CD8-positive, alpha-beta memory T cell (primary cell): ENCODE data around the gene PRPF31. TPM values are rescaled to one million over a fixed set of nuclear protein-coding genes. Genes with fewer than 3 reads are reported as not detected.

Source experiments
- CTCF ChIA-PET: fragments of 350-600 bp; sonication (Branson Sonifier 250); formaldehyde crosslinking; loops from one replicate; lab custom pipeline; 2021; ENCODE audit warnings: antibody characterized with exemption; lab: Charles Lee
- POLR2A ChIA-PET: fragments of 350-600 bp; sonication (Branson Sonifier 250); formaldehyde crosslinking; loops from one replicate; lab custom pipeline; 2021; ENCODE audit warnings: antibody characterized with exemption; lab: Charles Lee
- DNase-seq, 5 donors: peaks; one replicate each; pipeline versions ENCODE4 v3.0.0 to v3.0.0-alpha.2; 2020 to 2022; ENCODE audit warnings: mixed read lengths in 1 of 5
- H3K27ac ChIP-seq: one replicate; pipeline ENCODE4 v1.7.0; 2013; ENCODE audit warnings: low read depth, mild to moderate bottlenecking, low read length, moderate library complexity
- H3K27me3 ChIP-seq: 2 replicates; pipeline ENCODE4 v1.7.0; 2013; ENCODE audit warnings: low read length, mild to moderate bottlenecking; ENCODE audit not compliant: insufficient read depth, poor library complexity, severe bottlenecking
- H3K36me3 ChIP-seq: 2 replicates; pipeline ENCODE4 v1.7.0; 2013; ENCODE audit warnings: mild to moderate bottlenecking, low read length, moderate library complexity; ENCODE audit not compliant: insufficient read depth
- H3K4me1 ChIP-seq: 2 replicates; pipeline ENCODE4 v1.7.0; 2013; ENCODE audit warnings: mild to moderate bottlenecking, low read length, moderate library complexity; ENCODE audit not compliant: insufficient read depth
- H3K4me3 ChIP-seq: 2 replicates; pipeline ENCODE4 v1.7.0; 2013; ENCODE audit warnings: mild to moderate bottlenecking, low read length
- H3K9me3 ChIP-seq: 2 replicates; pipeline ENCODE4 v1.7.0; 2013; ENCODE audit warnings: mild to moderate bottlenecking, low read length
- H3K27ac Mint-ChIP-seq, 8 donors: one replicate each; pipeline ENCODE4 v1.8.0; 2020 to 2021; ENCODE audit warnings: mixed read lengths in 8 of 8, mild to moderate bottlenecking in 6 of 8, inconsistent platforms in 3 of 8, moderate library complexity in 3 of 8
- H3K27me3 Mint-ChIP-seq, 2 donors: one replicate each; pipeline ENCODE4 v1.8.0; 2020 to 2021; ENCODE audit warnings: mixed read lengths in 2 of 2, mild to moderate bottlenecking in 1 of 2, moderate library complexity in 1 of 2
- H3K36me3 Mint-ChIP-seq, 3 donors: one replicate each; pipeline ENCODE4 v1.8.0; 2020 to 2021; ENCODE audit warnings: mixed read lengths in 3 of 3, inconsistent platforms in 1 of 3, mild to moderate bottlenecking in 1 of 3
- H3K4me1 Mint-ChIP-seq, 3 donors: one replicate each; pipeline ENCODE4 v1.8.0; 2020 to 2021; ENCODE audit warnings: mixed read lengths in 3 of 3, inconsistent platforms in 1 of 3, mild to moderate bottlenecking in 1 of 3
- H3K4me3 Mint-ChIP-seq, 7 donors: one replicate each; pipeline ENCODE4 v1.8.0; 2020 to 2021; ENCODE audit warnings: mixed read lengths in 7 of 7, mild to moderate bottlenecking in 6 of 7, moderate library complexity in 4 of 7, inconsistent platforms in 2 of 7
- H3K9me3 Mint-ChIP-seq, 5 donors: one replicate each; pipeline ENCODE4 v1.8.0; 2020 to 2022; ENCODE audit warnings: mixed read lengths in 5 of 5, mild to moderate bottlenecking in 3 of 5, moderate library complexity in 2 of 5, inconsistent platforms in 1 of 5
- polyA plus RNA-seq: library from polyadenylated mRNA; unstranded; fragments of 300-500 nt; fragmentation: Illumina TruSeq; gene quantifications from one replicate; pipeline ENCODE4 v1.2.3, GENCODE V29; 2021
- total RNA-seq, 2 experiments: library from RNA; stranded (reverse); gene quantifications; one replicate each; pipeline ENCODE4 v1.2.3, GENCODE V29; 2021

The PRPF31 gene
- total and polyA plus RNA-seq, 3 experiments from 2014 or later = 88.9 to 132 (median 123) TPM

DNA sequence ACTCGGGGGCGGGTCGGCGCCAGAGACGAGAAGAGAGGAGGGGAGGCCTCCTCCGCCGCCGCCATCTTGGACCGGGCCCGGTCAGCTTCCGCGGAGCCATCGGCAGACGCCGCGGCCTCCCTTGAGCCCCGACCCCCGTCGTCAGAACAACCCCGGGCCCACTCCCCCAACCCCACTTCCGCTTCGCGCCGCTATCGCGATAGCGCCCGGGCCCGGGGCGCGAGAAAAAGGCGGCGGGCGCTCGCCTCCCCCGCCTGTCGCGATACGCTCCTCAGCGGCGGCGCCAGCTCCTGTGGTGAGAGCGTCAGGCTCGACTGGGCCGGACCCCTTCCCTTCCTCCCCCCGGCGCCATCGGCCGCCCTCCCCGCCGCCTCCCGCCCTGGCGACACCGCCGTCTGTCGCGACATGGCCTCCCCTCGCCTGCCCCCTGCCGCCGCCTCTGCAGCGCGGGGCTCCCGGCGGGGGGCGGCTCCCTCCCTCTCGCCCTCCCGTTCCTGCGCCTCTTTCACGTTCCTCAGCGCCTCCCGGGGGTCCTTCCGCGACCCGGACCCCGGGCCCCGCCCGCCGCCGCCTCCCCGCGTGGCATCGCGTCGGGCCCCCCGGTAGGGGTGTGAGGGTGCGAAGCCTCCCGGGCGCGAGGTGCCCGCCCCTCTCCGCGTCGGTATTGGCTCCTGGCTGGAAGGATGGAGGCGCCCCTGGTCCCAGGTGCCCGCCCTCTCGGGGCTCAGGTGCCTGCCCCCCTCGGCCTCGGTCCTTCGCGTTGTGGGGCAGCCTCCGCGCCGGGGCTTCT lies 22.3 kb downstream of the PRPF31 start, which contains the start of gene CNOT3:
TSS of gene CNOT3 (plus strand) at position 64 of the 790 bp plus-strand sequence. CDS start 5,217 bp downstream, outside the sequence.
- H3K4me3 Mint-ChIP-seq = peak within 1 kb of the TSS; percentile 84 to 94 (median 90)
- Histone ChIP-seq H3K4me1 (peaks cover 39% of the 10 kb centered on the region), H3K27ac (peak within 1 kb of the TSS; percentile 90), H3K36me3 (peaks cover 7% of the 10 kb centered on the region), H3K9me3 (no peaks in the 10 kb centered on the region), H3K4me3 (peak within 1 kb of the TSS; percentile 87), H3K27me3 (no peaks in the 10 kb centered on the region)
- ChIA-PET CTCF (interaction anchor here (1.1 to 2.2 kb wide), 5 partner anchors 22 to 94 kb away, joined by 3 to 11 read pairs (median 7); partner anchors contain the start of genes LENG1, MBOAT7, PRPF31 and TFPT), POLR2A (interaction anchor here (0.9 to 2.3 kb wide), 18 partner anchors 11 to 311 kb away, joined by 3 to 60 read pairs (median 4); partner anchors contain the start of genes LENG1, LENG8, MBOAT7 and MYADM)
- peaks cover 40 to 56% (median 54%) of the 10 kb centered on the region in 3 donors for H3K4me1 Mint-ChIP-seq
- DNase-seq = peak in 4 of 5 donors; percentile 38 to 66 (median 48)
- no peaks in the 10 kb centered on the region for H3K9me3 Mint-ChIP-seq
- peak within 1 kb of the TSS; percentile 87 to 98 (median 92) for H3K27ac Mint-ChIP-seq
- H3K27me3 Mint-ChIP-seq = peaks cover 0 to 1% of the 10 kb centered on the region in 2 donors
- peaks cover 0 to 39% (median 0%) of the 10 kb centered on the region in 3 donors for H3K36me3 Mint-ChIP-seq

DNA sequence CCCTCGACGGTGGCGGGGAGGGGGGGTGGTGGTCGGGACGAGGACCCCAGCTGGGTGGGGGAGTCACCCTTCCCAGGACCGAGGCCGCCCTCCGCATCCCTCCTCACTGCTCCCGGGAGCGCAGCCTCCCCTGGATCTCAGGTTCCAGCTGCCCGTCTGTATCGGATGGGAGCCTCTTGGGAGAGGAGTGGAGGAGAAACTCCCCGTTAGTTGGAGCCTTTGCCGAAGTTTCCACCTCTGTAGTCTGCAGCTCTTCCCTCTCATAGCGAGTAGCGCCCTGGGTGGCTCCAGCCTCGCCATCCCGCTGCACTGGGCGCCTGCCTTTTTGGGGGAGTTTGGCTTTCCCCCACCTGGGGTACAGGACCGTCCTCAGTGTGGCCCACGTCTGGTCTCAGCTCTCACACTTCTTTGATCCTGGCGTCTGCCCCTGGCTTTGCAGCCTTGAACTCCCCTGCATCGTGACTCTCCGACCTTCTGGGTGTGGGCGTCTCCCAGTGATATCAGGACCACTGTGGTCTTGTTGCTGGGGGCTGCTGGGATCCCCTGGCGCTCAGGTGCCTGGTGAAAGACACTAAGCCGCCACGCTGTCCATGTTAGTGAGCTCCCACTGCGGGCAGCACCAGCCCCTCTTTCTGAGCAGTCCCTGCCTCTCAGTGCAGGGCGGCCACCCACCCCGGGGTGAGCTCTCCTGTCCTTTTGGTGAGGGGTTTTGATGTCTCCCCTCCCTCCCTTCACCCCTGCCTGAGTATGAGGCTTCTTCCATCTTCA lies 23.1 kb downstream of the PRPF31 start:
- Mint-ChIP-seq H3K27ac (peak overlapping the region; percentile 86 to 98 (median 92)), H3K4me3 (peak overlapping the region; percentile 84 to 94 (median 89)), H3K9me3 (no peaks in the 10 kb centered on the region), H3K27me3 (peaks cover 0 to 1% of the 10 kb centered on the region in 2 donors), H3K36me3 (peaks cover 0 to 46% (median 2%) of the 10 kb centered on the region in 3 donors), H3K4me1 (peaks cover 40 to 56% (median 54%) of the 10 kb centered on the region in 3 donors)
- Histone ChIP-seq H3K4me3 (peak overlapping the region; percentile 39), H3K27me3 (no peaks in the 10 kb centered on the region), H3K4me1 (peaks cover 39% of the 10 kb centered on the region), H3K36me3 (peaks cover 15% of the 10 kb centered on the region), H3K9me3 (no peaks in the 10 kb centered on the region), H3K27ac (peak overlapping the region; percentile 43)
- CTCF ChIA-PET = interaction anchor here (0.9 to 2.2 kb wide), 2 partner anchors 23 to 32 kb away, joined by 3 to 7 read pairs; partner anchors contain the start of genes PRPF31 and TFPT
- POLR2A ChIA-PET = interaction anchor here (0.9 kb wide), 1 partner anchor 23 kb away, joined by 3 read pairs; the partner anchor contains the start of genes PRPF31 and TFPT
- peak in 1 of 5 donors; percentile 10 for DNase-seq

DNA sequence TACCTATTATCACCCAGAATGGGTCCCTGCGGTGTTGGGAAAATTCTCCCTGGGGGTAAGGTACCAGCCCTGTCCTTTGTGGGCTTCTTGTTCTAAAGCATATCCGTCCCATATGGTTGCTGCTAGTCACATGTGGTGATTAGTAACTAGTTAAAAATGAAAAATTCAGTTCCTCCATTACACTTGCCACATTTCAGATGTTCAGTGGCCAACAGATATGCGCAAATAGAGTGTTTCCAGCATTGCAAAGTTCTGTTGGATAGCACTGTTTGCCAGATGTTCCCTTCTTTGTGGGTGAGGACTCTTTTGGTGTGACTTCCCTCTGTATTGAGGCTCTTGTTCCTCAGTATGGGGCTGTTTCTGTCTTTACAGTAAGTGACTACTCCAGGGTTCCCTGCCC lies 25.8 kb downstream of the PRPF31 start:
- peaks cover 34 to 45% (median 44%) of the 10 kb centered on the region in 3 donors for H3K4me1 Mint-ChIP-seq
- H3K27me3 ChIP-seq = no peaks in the 10 kb centered on the region
- peak overlapping the region in 3 of 7 donors; percentile 39 to 91 (median 42) for H3K4me3 Mint-ChIP-seq
- peaks cover 0 to 1% of the 10 kb centered on the region in 2 donors for H3K27me3 Mint-ChIP-seq
- H3K36me3 Mint-ChIP-seq = peaks cover 0 to 73% (median 8%) of the 10 kb centered on the region in 3 donors
- peak overlapping the region in 3 of 8 donors; percentile 29 to 87 (median 40) for H3K27ac Mint-ChIP-seq
- ChIA-PET CTCF (no interaction called here), POLR2A (no interaction called here)
- DNase-seq = no peak
- H3K9me3 Mint-ChIP-seq = no peaks in the 10 kb centered on the region
- no peaks in the 10 kb centered on the region for H3K9me3 ChIP-seq
- no peak overlapping the region for H3K4me3 ChIP-seq
- H3K36me3 ChIP-seq = peaks cover 40% of the 10 kb centered on the region
- H3K27ac ChIP-seq = no peak overlapping the region
- H3K4me1 ChIP-seq = peaks cover 33% of the 10 kb centered on the region

DNA sequence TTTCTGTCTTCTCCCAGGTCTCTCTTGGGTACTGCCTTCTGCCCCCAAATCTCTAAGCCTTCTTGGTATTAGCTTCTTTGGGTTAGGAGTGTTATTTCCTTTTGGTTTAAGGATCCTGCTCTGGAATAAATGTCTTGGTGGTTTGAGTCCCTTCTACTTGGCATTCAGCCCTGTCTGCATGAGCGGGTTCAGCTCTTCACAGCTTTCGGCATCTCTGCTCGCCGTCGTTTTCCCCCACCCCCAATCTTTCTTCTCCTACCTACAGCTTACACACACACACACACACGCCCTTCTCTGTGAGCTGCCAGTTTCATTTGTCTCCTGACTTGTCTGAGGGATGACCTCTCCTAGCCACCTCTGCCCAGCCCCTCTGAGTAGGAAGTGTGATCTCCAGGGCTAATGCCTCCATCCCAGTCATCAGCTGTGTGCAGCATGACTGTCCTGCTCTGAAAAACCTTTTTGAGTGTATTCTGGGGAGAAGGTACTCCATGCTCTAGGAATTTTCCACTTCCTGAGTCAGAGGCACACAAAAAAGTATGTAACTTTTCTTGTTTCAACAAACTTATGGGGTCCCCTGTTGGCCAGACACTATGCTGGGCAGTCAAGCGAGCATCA lies 26.7 kb downstream of the PRPF31 start:
- Mint-ChIP-seq H3K27ac (peak overlapping the region in 5 of 8 donors; percentile 50 to 88 (median 79)), H3K27me3 (peaks cover 0 to 1% of the 10 kb centered on the region in 2 donors), H3K4me1 (peaks cover 28 to 40% (median 37%) of the 10 kb centered on the region in 3 donors), H3K36me3 (peaks cover 0 to 82% (median 11%) of the 10 kb centered on the region in 3 donors), H3K4me3 (peak overlapping the region in 3 of 7 donors; percentile 6 to 91 (median 27)), H3K9me3 (no peaks in the 10 kb centered on the region)
- ChIA-PET POLR2A (no interaction called here), CTCF (no interaction called here)
- Histone ChIP-seq H3K4me3 (no peak overlapping the region), H3K27me3 (no peaks in the 10 kb centered on the region), H3K36me3 (peaks cover 49% of the 10 kb centered on the region), H3K27ac (no peak overlapping the region), H3K4me1 (peaks cover 28% of the 10 kb centered on the region), H3K9me3 (no peaks in the 10 kb centered on the region)
- DNase-seq = no peak

DNA sequence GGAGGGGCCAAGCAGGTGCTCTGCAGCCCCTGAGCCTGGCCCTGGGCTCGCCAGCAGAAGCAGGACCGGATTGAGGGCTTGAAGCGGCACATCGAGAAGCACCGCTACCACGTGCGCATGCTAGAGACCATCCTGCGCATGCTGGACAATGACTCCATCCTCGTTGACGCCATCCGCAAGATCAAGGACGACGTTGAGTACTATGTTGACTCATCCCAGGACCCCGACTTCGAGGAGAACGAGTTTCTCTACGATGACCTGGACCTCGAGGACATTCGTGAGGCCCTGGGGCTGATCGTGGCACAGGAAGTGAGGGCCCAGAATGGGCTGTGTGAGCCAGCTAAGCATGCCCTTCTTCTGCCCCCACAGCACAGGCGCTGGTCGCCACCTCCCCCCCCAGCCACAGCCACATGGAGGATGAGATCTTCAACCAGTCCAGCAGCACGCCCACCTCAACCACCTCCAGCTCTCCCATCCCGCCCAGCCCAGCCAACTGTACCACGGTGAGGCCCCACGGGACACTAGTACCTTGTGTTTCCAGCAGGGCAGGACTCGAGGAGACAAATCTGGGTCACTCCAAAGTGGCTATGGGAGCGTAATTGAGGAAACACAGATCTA lies 30.1 kb downstream of the PRPF31 start:
- no peak overlapping the region for H3K27ac Mint-ChIP-seq
- peaks cover 6 to 17% (median 16%) of the 10 kb centered on the region in 3 donors for H3K4me1 Mint-ChIP-seq
- POLR2A ChIA-PET = no interaction called here
- Histone ChIP-seq H3K9me3 (no peaks in the 10 kb centered on the region), H3K4me1 (peaks cover 6% of the 10 kb centered on the region), H3K27me3 (no peaks in the 10 kb centered on the region), H3K36me3 (peaks cover 67% of the 10 kb centered on the region), H3K4me3 (no peak overlapping the region), H3K27ac (no peak overlapping the region)
- CTCF ChIA-PET = no interaction called here
- DNase-seq = no peak
- peaks cover 0 to 91% (median 17%) of the 10 kb centered on the region in 3 donors for H3K36me3 Mint-ChIP-seq
- H3K27me3 Mint-ChIP-seq = no peaks in the 10 kb centered on the region
- no peaks in the 10 kb centered on the region for H3K9me3 Mint-ChIP-seq
- H3K4me3 Mint-ChIP-seq = no peak overlapping the region

DNA sequence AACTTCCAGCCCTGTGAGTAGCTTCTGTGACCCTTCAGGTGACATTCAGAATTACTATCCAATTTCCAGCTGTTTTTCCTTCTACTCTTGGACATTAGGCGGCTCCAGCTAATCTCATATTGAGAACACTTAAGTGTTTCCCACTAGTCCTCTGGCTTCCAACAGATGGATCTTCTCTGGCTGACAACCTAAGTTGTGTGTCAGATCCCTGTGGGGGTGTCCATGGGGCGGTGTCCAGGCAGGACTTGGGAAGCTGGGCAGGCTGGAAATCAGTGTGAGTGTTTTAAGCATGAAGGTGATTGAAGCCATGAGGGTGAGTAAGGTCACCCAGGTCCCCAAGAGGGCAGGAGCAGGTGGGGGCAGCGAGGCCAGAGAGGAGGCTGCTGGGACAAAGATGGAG lies 32.1 kb downstream of the PRPF31 start:
- Mint-ChIP-seq H3K4me3 (no peak overlapping the region), H3K9me3 (no peaks in the 10 kb centered on the region), H3K36me3 (peaks cover 0 to 95% (median 20%) of the 10 kb centered on the region in 3 donors), H3K27ac (peak overlapping the region in 2 of 8 donors; percentile 63 to 73), H3K27me3 (no peaks in the 10 kb centered on the region), H3K4me1 (peaks cover 0 to 2% (median 0%) of the 10 kb centered on the region in 3 donors)
- Histone ChIP-seq H3K36me3 (peaks cover 75% of the 10 kb centered on the region), H3K9me3 (no peaks in the 10 kb centered on the region), H3K27me3 (no peaks in the 10 kb centered on the region), H3K27ac (no peak overlapping the region), H3K4me1 (no peaks in the 10 kb centered on the region), H3K4me3 (no peak overlapping the region)
- CTCF ChIA-PET = interaction anchor here (1.2 kb wide), 1 partner anchor 12 kb away, joined by 3 read pairs; the partner anchor contains the start of gene LENG1
- no peak for DNase-seq
- POLR2A ChIA-PET = no interaction called here

DNA sequence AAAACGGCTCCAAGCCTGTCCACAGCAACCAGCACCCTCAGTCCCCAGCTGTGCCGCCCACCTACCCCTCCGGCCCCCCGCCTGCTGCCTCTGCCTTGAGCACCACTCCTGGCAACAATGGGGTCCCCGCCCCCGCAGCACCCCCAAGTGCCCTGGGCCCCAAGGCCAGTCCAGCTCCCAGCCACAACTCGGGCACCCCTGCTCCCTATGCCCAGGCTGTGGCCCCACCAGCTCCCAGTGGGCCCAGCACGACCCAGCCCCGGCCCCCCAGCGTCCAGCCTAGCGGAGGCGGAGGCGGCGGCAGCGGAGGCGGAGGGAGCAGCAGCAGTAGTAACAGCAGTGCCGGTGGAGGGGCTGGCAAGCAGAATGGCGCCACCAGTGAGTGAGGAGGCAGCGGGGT lies 32.6 kb downstream of the PRPF31 start:
- ChIA-PET CTCF (interaction anchor here (1.2 kb wide), 1 partner anchor 11 kb away, joined by 3 read pairs; the partner anchor contains the start of gene LENG1), POLR2A (no interaction called here)
- no peaks in the 10 kb centered on the region for H3K27me3 ChIP-seq
- Mint-ChIP-seq H3K36me3 (peaks cover 0 to 94% (median 20%) of the 10 kb centered on the region in 3 donors), H3K27me3 (no peaks in the 10 kb centered on the region), H3K4me1 (peaks cover 0 to 2% (median 0%) of the 10 kb centered on the region in 3 donors), H3K9me3 (no peaks in the 10 kb centered on the region), H3K4me3 (no peak overlapping the region), H3K27ac (no peak overlapping the region)
- peaks cover under 1% of the 10 kb centered on the region for H3K4me1 ChIP-seq
- H3K9me3 ChIP-seq = no peaks in the 10 kb centered on the region
- H3K27ac ChIP-seq = no peak overlapping the region
- no peak for DNase-seq
- peaks cover 75% of the 10 kb centered on the region for H3K36me3 ChIP-seq
- no peak overlapping the region for H3K4me3 ChIP-seq
